ENCODE measurements around the gene SELENOM. TPM values are rescaled to one million over a fixed set of nuclear protein-coding genes. Genes with fewer than 3 reads are reported as not detected.
A peak's percentile ranks its signal among the peaks of the same experiment; 100 is the strongest.

Gene SELENOM
- total RNA-seq, 4 donors from 2014 or later, result 37.4 to 72.1 (median 56.0) TPM

- no peak for TF ChIP-seq POLR2AphosphoS5 (IDR thresholded peaks at IDR 0.05)
- TF ChIP-seq CTCF (IDR thresholded peaks at IDR 0.05), result no peak
- TF ChIP-seq EP300 (IDR thresholded peaks at IDR 0.05), result no peak
- TF ChIP-seq POLR2A (IDR thresholded peaks at IDR 0.05), result no peak
- Histone ChIP-seq H3K27ac (no peak overlapping the region), H3K27me3 (no peaks in the 10 kb centered on the region), H3K4me3 (no peak overlapping the region), H3K4me1 (peaks cover 9% of the 10 kb centered on the region), H3K9me3 (no peaks in the 10 kb centered on the region), H3K36me3 (peaks cover 91% of the 10 kb centered on the region)
- DNase-seq (ENCODE audit: low spot score in 2 of 2), result no peak
- 97% methylated on average over 23 of the region's 27 CpGs for WGBS
These were observed 10.6 kb downstream of the SELENOM start for GRCh38 chr22:31096657-31097279.

- no peak overlapping the region for H3K27ac ChIP-seq
- peaks cover 9% of the 10 kb centered on the region for H3K4me1 ChIP-seq
- TF ChIP-seq POLR2AphosphoS5 (IDR thresholded peaks at IDR 0.05), result no peak
- no peak for TF ChIP-seq CTCF (IDR thresholded peaks at IDR 0.05)
- TF ChIP-seq EP300 (IDR thresholded peaks at IDR 0.05), result no peak
- no peak for TF ChIP-seq POLR2A (IDR thresholded peaks at IDR 0.05)
- 89% methylated on average over 3 of the region's 3 CpGs for WGBS
- H3K4me3 ChIP-seq, result no peak overlapping the region
- no peaks in the 10 kb centered on the region for H3K27me3 ChIP-seq
- no peak for DNase-seq (ENCODE audit: low spot score in 2 of 2)
- peaks cover 93% of the 10 kb centered on the region for H3K36me3 ChIP-seq
- H3K9me3 ChIP-seq, result no peaks in the 10 kb centered on the region
These were observed 11.6 kb downstream of the SELENOM start for GRCh38 chr22:31095637-31096249.

- no peak overlapping the region for H3K4me3 ChIP-seq
- no peak overlapping the region for H3K27ac ChIP-seq
- H3K4me1 ChIP-seq, result peaks cover 10% of the 10 kb centered on the region
- WGBS, result 95% methylated on average over 7 of the region's 7 CpGs
- peaks cover 93% of the 10 kb centered on the region for H3K36me3 ChIP-seq
- no peak for TF ChIP-seq POLR2A (IDR thresholded peaks at IDR 0.05)
- H3K27me3 ChIP-seq, result no peaks in the 10 kb centered on the region
- no peaks in the 10 kb centered on the region for H3K9me3 ChIP-seq
- no peak for DNase-seq (ENCODE audit: low spot score in 2 of 2)
These were observed 12.6 kb downstream of the SELENOM start for GRCh38 chr22:31094741-31095140.

- no peak for DNase-seq (ENCODE audit: low spot score in 2 of 2)
- no peaks in the 10 kb centered on the region for H3K9me3 ChIP-seq
- peaks cover 93% of the 10 kb centered on the region for H3K36me3 ChIP-seq
- 56% methylated on average over 2 of the region's 5 CpGs for WGBS
- no peak overlapping the region for H3K4me3 ChIP-seq
- TF ChIP-seq EP300 (IDR thresholded peaks at IDR 0.05), result no peak
- TF ChIP-seq POLR2AphosphoS5 (IDR thresholded peaks at IDR 0.05), result no peak
- peaks cover 11% of the 10 kb centered on the region for H3K4me1 ChIP-seq
- no peak overlapping the region for H3K27ac ChIP-seq
- H3K27me3 ChIP-seq, result no peaks in the 10 kb centered on the region
These were observed 13.3 kb downstream of the SELENOM start for GRCh38 chr22:31094021-31094551.

GRCh38 chr22:31093086-31093850 is 14.1 kb downstream of the SELENOM start:
- H3K27me3 ChIP-seq, result no peaks in the 10 kb centered on the region
- no peak overlapping the region for H3K27ac ChIP-seq
- no peak for TF ChIP-seq CTCF (IDR thresholded peaks at IDR 0.05)
- no peak for TF ChIP-seq POLR2A (IDR thresholded peaks at IDR 0.05)
- no peak for TF ChIP-seq EP300 (IDR thresholded peaks at IDR 0.05)
- TF ChIP-seq POLR2AphosphoS5 (IDR thresholded peaks at IDR 0.05), result no peak
- H3K9me3 ChIP-seq, result no peaks in the 10 kb centered on the region
- DNase-seq (ENCODE audit: low spot score in 2 of 2), result peak in 1 of 2 donors; percentile 76
- H3K4me3 ChIP-seq, result no peak overlapping the region
- H3K4me1 ChIP-seq, result peaks cover 3% of the 10 kb centered on the region
- 92% methylated on average over 10 of the region's 33 CpGs for WGBS
- H3K36me3 ChIP-seq, result peaks cover 93% of the 10 kb centered on the region

- H3K4me1 ChIP-seq, result peaks cover 4% of the 10 kb centered on the region
- H3K9me3 ChIP-seq, result no peaks in the 10 kb centered on the region
- TF ChIP-seq EP300 (IDR thresholded peaks at IDR 0.05), result no peak
- peaks cover 94% of the 10 kb centered on the region for H3K36me3 ChIP-seq
- H3K27me3 ChIP-seq, result no peaks in the 10 kb centered on the region
- WGBS, result 92% methylated on average over 5 of the region's 9 CpGs
- H3K4me3 ChIP-seq, result no peak overlapping the region
- no peak for DNase-seq (ENCODE audit: low spot score in 2 of 2)
- no peak overlapping the region for H3K27ac ChIP-seq
These were observed 15.2 kb downstream of the SELENOM start for GRCh38 chr22:31092161-31092560.
